HepG2 (cell line): ENCODE measurements around the gene GPRIN1. TPM values are rescaled to one million over a fixed set of nuclear protein-coding genes. Genes with fewer than 3 reads are reported as not detected.

ENCODE experiments used
- CENPT ChIP-seq: sonication (generic); formaldehyde crosslinking; IDR thresholded peaks from 2 replicates; pipeline ENCODE4 v1.8.0; 2022; ENCODE audit warnings: low read depth, mild to moderate bottlenecking, moderate library complexity, missing genetic modification reagents
- HNRNPL ChIP-seq: fragments of 200-400 bp; formaldehyde crosslinking; IDR thresholded peaks from 2 replicates; pipeline ENCODE4 v1.6.1; 2017; ENCODE audit warnings: mild to moderate bottlenecking, low read depth, low read length
- KDM6A ChIP-seq: IDR thresholded peaks from 2 replicates; pipeline ENCODE4 v1.6.1; 2016; ENCODE audit warnings: low read depth
- NFKB2 ChIP-seq: sonication (generic); formaldehyde crosslinking; IDR thresholded peaks from 2 replicates; pipeline ENCODE4 v1.4.0; 2020; ENCODE audit warnings: missing genetic modification reagents, borderline replicate concordance
- NFYB ChIP-seq: sonication (generic); formaldehyde crosslinking; IDR thresholded peaks from 2 replicates; pipeline ENCODE4 v1.4.0; 2020; ENCODE audit warnings: missing genetic modification reagents
- NRL ChIP-seq: sonication (generic); formaldehyde crosslinking; IDR thresholded peaks from 2 replicates; pipeline ENCODE4 v1.5.0; 2020; ENCODE audit warnings: missing genetic modification reagents, mild to moderate bottlenecking, moderate library complexity, borderline replicate concordance
- SAFB2 ChIP-seq: sonication (generic); formaldehyde crosslinking; IDR thresholded peaks from 2 replicates; pipeline ENCODE4 v1.5.1; 2020; ENCODE audit warnings: missing genetic modification reagents, low read depth, mild to moderate bottlenecking, borderline replicate concordance
- SYNCRIP ChIP-seq: fragments of 200-400 bp; formaldehyde crosslinking; IDR thresholded peaks from 2 replicates; pipeline ENCODE4 v1.6.1; 2018; ENCODE audit warnings: mild to moderate bottlenecking, low read depth, low read length; ENCODE audit not compliant: insufficient read depth
- TAF15 ChIP-seq: fragments of 200-400 bp; formaldehyde crosslinking; IDR thresholded peaks from one replicate; pipeline ENCODE4 v1.6.1; 2018; ENCODE audit warnings: mild to moderate bottlenecking, low read depth, low read length; ENCODE audit not compliant: poor library complexity, severe bottlenecking
- TSC22D2 ChIP-seq: sonication (generic); formaldehyde crosslinking; IDR thresholded peaks from 2 replicates; pipeline ENCODE4 v1.5.1; 2020; ENCODE audit warnings: missing genetic modification reagents, mild to moderate bottlenecking, borderline replicate concordance
- XRCC5 ChIP-seq: fragments of 200-400 bp; formaldehyde crosslinking; optimal IDR thresholded peaks from 2 replicates; pipeline ENCODE3; 2017; ENCODE audit warnings: mild to moderate bottlenecking, low read length
- ZFP41 ChIP-seq: sonication (generic); formaldehyde crosslinking; IDR thresholded peaks from 2 replicates; pipeline ENCODE4 v1.4.0; 2020; ENCODE audit warnings: mild to moderate bottlenecking, missing genetic modification reagents, borderline replicate concordance
- ZFY ChIP-seq: sonication (generic); formaldehyde crosslinking; IDR thresholded peaks from 2 replicates; pipeline ENCODE4 v1.4.0; 2020; ENCODE audit warnings: missing genetic modification reagents
- ZNF232 ChIP-seq: sonication (generic); formaldehyde crosslinking; IDR thresholded peaks from 2 replicates; pipeline ENCODE4 v1.4.0; 2020; ENCODE audit warnings: missing genetic modification reagents, borderline replicate concordance
- ZNF780A ChIP-seq: sonication (generic); formaldehyde crosslinking; IDR thresholded peaks from 2 replicates; pipeline ENCODE4 v1.8.0; 2022; ENCODE audit warnings: mild to moderate bottlenecking, missing genetic modification reagents, moderate library complexity
- ZSCAN21 ChIP-seq: sonication (generic); formaldehyde crosslinking; IDR thresholded peaks from 2 replicates; pipeline ENCODE4 v1.8.0; 2022; ENCODE audit warnings: mild to moderate bottlenecking, missing genetic modification reagents, moderate library complexity, borderline replicate concordance
- polyA plus RNA-seq, 8 experiments: library from polyadenylated mRNA; depleted of rRNA in 3 of 8; stranded (reverse) in 7 of 8; unstranded in 1 of 8; fragments of >200 nt; fragmentation: Illumina TruSeq in 4 of 8; extraction: Trizol in 4 of 8; gene quantifications; 2 replicates each; pipeline versions ENCODE4 v1.2.1 to v1.2.3, GENCODE V29; 2011 to 2016; ENCODE audit warnings: low read depth in 4 of 8, missing spikeins in 1 of 8, mixed read lengths in 1 of 8; ENCODE audit not compliant: insufficient read depth in 1 of 8
- total RNA-seq, 5 experiments: library from RNA; depleted of rRNA; stranded (reverse); fragments of >200 nt; fragmentation: Illumina TruSeq; extraction: Trizol; gene quantifications; 2 replicates each; pipeline ENCODE4 v1.2.3, GENCODE V29; 2016; ENCODE audit warnings: low read depth in 1 of 5
- TF ChIP-seq, protein P1 (sequence below): sonication (generic); formaldehyde crosslinking; IDR thresholded peaks from 2 replicates; pipeline ENCODE4 v1.8.0; 2022; ENCODE audit warnings: missing genetic modification reagents, mild to moderate bottlenecking, moderate library complexity, borderline replicate concordance
- TF ChIP-seq, protein P2 (sequence below): sonication (generic); formaldehyde crosslinking; IDR thresholded peaks from 2 replicates; pipeline ENCODE4 v1.4.0; 2020; ENCODE audit warnings: mild to moderate bottlenecking, missing genetic modification reagents
- TF ChIP-seq, protein P3 (sequence below): sonication (generic); formaldehyde crosslinking; IDR thresholded peaks from 2 replicates; pipeline ENCODE4 v1.4.0; 2020; ENCODE audit warnings: missing genetic modification reagents
- TF ChIP-seq, protein P4 (sequence below): sonication (generic); formaldehyde crosslinking; IDR thresholded peaks from 2 replicates; pipeline ENCODE4 v1.5.1; 2020; ENCODE audit warnings: mild to moderate bottlenecking, missing genetic modification reagents, moderate library complexity

GPRIN1 gene
- total and polyA plus RNA-seq, 2 of the 13 experiments (the other 11 are each of a cell fraction or from before 2014, with no cell fraction given) = 0.32 to 2.0 TPM

DNA sequence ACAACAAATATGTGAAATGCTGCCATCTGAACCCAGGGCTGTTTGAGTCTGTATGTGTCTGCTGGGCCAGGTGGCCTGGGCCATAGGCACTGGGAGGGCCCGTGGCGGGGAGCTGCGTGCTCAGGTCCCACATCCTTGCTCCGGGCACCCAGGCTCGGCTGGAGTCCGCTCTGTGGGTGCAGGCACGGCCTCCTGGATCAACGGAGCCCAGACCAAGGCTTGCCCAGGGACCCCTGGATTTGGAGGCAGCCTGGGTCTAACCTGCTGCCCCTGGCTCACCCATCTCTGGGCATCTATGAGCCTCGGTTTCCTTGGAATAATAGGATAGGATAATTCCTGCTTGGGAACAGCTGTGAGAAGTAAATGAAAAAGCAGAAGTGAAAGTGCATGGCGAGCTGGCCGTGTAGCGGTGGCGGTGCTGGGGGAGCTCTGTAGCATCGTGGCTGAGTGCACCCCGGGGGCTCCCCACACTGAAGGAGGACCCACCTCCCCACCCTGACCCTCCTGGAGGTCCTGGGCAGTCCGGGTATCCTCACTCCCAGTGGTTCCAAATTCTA is 59.6 kb downstream of the GPRIN1 start (continued):
- TF ChIP-seq TSC22D2 (CRISPR knock-in tag) (no peak), ZNF780A (CRISPR knock-in tag) (no peak), XRCC5 (no peak), ZFP41 (CRISPR knock-in tag) (no peak), ZSCAN21 (CRISPR knock-in tag) (no peak), CENPT (CRISPR knock-in tag) (no peak), SYNCRIP (no peak), TAF15 (no peak), KDM6A (no peak), NFKB2 (CRISPR knock-in tag) (no peak), ZFY (no peak), NRL (CRISPR knock-in tag) (no peak), NFYB (no peak), SAFB2 (CRISPR knock-in tag) (no peak), ZNF232 (no peak), HNRNPL (0 out of 2 replicates have a peak, but pooled peaks have one; percentile 75)
- TF ChIP-seq, protein P1, sequence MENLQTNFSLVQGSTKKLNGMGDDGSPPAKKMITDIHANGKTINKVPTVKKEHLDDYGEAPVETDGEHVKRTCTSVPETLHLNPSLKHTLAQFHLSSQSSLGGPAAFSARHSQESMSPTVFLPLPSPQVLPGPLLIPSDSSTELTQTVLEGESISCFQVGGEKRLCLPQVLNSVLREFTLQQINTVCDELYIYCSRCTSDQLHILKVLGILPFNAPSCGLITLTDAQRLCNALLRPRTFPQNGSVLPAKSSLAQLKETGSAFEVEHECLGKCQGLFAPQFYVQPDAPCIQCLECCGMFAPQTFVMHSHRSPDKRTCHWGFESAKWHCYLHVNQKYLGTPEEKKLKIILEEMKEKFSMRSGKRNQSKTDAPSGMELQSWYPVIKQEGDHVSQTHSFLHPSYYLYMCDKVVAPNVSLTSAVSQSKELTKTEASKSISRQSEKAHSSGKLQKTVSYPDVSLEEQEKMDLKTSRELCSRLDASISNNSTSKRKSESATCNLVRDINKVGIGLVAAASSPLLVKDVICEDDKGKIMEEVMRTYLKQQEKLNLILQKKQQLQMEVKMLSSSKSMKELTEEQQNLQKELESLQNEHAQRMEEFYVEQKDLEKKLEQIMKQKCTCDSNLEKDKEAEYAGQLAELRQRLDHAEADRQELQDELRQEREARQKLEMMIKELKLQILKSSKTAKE (CRISPR knock-in tag) = no peak
- TF ChIP-seq, protein P2, sequence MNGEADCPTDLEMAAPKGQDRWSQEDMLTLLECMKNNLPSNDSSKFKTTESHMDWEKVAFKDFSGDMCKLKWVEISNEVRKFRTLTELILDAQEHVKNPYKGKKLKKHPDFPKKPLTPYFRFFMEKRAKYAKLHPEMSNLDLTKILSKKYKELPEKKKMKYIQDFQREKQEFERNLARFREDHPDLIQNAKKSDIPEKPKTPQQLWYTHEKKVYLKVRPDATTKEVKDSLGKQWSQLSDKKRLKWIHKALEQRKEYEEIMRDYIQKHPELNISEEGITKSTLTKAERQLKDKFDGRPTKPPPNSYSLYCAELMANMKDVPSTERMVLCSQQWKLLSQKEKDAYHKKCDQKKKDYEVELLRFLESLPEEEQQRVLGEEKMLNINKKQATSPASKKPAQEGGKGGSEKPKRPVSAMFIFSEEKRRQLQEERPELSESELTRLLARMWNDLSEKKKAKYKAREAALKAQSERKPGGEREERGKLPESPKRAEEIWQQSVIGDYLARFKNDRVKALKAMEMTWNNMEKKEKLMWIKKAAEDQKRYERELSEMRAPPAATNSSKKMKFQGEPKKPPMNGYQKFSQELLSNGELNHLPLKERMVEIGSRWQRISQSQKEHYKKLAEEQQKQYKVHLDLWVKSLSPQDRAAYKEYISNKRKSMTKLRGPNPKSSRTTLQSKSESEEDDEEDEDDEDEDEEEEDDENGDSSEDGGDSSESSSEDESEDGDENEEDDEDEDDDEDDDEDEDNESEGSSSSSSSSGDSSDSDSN (CRISPR knock-in tag) = peak; percentile 22; the same call in 1 of the 2 replicates
- TF ChIP-seq, protein P3, sequence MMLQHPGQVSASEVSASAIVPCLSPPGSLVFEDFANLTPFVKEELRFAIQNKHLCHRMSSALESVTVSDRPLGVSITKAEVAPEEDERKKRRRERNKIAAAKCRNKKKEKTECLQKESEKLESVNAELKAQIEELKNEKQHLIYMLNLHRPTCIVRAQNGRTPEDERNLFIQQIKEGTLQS = no peak
- TF ChIP-seq, protein P4, sequence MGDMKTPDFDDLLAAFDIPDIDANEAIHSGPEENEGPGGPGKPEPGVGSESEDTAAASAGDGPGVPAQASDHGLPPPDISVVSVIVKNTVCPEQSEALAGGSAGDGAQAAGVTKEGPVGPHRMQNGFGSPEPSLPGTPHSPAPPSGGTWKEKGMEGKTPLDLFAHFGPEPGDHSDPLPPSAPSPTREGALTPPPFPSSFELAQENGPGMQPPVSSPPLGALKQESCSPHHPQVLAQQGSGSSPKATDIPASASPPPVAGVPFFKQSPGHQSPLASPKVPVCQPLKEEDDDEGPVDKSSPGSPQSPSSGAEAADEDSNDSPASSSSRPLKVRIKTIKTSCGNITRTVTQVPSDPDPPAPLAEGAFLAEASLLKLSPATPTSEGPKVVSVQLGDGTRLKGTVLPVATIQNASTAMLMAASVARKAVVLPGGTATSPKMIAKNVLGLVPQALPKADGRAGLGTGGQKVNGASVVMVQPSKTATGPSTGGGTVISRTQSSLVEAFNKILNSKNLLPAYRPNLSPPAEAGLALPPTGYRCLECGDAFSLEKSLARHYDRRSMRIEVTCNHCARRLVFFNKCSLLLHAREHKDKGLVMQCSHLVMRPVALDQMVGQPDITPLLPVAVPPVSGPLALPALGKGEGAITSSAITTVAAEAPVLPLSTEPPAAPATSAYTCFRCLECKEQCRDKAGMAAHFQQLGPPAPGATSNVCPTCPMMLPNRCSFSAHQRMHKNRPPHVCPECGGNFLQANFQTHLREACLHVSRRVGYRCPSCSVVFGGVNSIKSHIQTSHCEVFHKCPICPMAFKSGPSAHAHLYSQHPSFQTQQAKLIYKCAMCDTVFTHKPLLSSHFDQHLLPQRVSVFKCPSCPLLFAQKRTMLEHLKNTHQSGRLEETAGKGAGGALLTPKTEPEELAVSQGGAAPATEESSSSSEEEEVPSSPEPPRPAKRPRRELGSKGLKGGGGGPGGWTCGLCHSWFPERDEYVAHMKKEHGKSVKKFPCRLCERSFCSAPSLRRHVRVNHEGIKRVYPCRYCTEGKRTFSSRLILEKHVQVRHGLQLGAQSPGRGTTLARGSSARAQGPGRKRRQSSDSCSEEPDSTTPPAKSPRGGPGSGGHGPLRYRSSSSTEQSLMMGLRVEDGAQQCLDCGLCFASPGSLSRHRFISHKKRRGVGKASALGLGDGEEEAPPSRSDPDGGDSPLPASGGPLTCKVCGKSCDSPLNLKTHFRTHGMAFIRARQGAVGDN (CRISPR knock-in tag) = peak; percentile 41
